Inferior parietal cortex (tissue), 1 donor: Measurements from ENCODE around the gene ZXDA.

Source experiments
- DNase-seq: peaks from one replicate; pipeline ENCODE4 v3.0.0-alpha.2; 2016; ENCODE audit errors: extremely low spot score

Gene ZXDA

GRCh38 chrX:57871463-57871862 is 38.8 kb downstream of the ZXDA start:
- DNase-seq = no peak
